HG02763 (cell line): ENCODE results near the gene APBB3.

Experiments used
- ATAC-seq: cut with Tn5 transposase; IDR thresholded peaks from one replicate; pipeline ENCODE4 v1.9.1; 2021; ENCODE audit warnings: mild to moderate bottlenecking, moderate library complexity; ENCODE audit not compliant: unreplicated experiment

APBB3 gene

GRCh38 chr5:140576776-140577201, 12.4 kb upstream of the APBB3 start:
- ATAC-seq: no peak

GRCh38 chr5:140575309-140575708, 10.9 kb upstream of the APBB3 start:
- no peak for ATAC-seq

GRCh38 chr5:140574165-140574564, 9.8 kb upstream of the APBB3 start:
- no peak for ATAC-seq

GRCh38 chr5:140573683-140574082, 9.3 kb upstream of the APBB3 start:
- no peak for ATAC-seq

GRCh38 chr5:140571105-140571504, 6.7 kb upstream of the APBB3 start:
- no peak for ATAC-seq

DNA sequence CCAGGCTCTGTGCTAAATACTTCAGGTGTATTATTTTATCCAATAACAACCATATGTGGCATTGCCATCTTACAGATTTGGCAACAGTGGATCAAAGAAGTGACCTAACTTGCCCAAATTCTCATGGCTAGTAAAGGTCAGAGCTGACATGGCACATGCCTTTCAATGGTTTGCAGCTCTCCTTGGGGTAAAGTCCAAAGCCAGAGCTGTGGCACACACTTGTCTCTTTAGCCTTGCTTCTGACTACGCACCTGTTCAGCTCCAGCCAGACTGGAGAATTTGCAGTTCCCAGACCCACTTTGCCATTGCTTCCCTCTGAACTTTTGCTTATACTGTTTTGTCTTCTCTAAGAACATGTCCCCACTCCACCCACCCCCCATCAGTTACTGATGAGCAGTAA, 6.1 kb upstream of the APBB3 start:
- no peak for ATAC-seq

- ATAC-seq: no peak
Measured at GRCh38 chr5:140570058-140570457, 5.7 kb upstream of the APBB3 start.

GRCh38 chr5:140569197-140569596, 4.8 kb upstream of the APBB3 start:
- no peak for ATAC-seq

- no peak for ATAC-seq
Measured at GRCh38 chr5:140568443-140569063, 4.2 kb upstream of the APBB3 start.

DNA sequence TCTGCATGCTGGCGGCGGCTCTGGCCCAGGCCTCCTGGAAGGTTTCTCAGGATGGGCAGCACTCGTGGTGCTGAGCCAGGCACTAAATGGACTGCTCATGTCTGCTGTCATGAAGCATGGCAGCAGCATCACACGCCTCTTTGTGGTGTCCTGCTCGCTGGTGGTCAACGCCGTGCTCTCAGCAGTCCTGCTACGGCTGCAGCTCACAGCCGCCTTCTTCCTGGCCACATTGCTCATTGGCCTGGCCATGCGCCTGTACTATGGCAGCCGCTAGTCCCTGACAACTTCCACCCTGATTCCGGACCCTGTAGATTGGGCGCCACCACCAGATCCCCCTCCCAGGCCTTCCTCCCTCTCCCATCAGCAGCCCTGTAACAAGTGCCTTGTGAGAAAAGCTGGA, 3.5 kb upstream of the APBB3 start:
- ATAC-seq: no peak

DNA sequence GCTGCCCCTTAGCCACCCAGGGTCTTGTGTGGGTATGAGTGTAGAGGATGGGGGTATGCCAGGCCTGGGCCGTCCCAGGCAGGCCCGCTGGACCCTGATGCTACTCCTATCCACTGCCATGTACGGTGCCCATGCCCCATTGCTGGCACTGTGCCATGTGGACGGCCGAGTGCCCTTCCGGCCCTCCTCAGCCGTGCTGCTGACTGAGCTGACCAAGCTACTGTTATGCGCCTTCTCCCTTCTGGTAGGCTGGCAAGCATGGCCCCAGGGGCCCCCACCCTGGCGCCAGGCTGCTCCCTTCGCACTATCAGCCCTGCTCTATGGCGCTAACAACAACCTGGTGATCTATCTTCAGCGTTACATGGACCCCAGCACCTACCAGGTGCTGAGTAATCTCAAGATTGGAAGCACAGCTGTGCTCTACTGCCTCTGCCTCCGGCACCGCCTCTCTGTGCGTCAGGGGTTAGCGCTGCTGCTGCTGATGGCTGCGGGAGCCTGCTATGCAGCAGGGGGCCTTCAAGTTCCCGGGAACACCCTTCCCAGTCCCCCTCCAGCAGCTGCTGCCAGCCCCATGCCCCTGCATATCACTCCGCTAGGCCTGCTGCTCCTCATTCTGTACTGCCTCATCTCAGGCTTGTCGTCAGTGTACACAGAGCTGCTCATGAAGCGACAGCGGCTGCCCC, 2.9 kb upstream of the APBB3 start:
- no peak for ATAC-seq

DNA sequence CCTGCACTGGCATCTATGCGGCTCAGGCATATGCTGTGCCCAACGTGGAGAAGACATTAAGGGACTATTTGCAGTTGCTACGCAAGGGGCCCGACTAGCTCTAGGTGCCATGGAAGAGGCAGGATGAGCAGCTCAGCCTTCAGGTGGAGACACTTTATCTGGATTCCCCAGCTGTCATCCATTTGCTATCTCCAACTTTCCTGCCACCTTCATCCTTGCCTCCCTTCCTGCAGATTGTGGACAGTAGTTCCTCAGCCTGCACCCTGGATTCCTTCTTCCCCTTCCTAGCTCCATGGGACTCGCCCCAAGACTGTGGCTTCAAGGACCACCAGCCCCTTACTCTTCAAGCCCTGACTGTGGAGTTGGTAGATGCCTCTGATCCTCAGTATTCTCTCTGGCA, 2.3 kb upstream of the APBB3 start:
- ATAC-seq: no peak

DNA sequence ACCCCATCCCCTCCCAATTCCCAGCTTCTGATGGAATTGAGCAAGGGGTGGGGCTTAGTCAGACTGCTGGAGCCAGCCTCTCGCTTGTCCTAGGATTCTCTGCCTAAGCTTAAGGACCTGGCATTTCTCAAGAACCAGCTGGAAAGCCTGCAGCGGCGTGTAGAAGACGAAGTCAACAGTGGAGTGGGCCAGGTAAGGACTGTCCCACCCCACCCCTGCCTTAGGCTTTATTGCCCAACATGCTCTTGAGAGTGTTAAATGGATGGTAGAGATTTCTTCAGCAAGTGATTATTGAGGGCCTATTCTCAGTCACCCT, 1.3 kb upstream of the APBB3 start:
- no peak for ATAC-seq

DNA sequence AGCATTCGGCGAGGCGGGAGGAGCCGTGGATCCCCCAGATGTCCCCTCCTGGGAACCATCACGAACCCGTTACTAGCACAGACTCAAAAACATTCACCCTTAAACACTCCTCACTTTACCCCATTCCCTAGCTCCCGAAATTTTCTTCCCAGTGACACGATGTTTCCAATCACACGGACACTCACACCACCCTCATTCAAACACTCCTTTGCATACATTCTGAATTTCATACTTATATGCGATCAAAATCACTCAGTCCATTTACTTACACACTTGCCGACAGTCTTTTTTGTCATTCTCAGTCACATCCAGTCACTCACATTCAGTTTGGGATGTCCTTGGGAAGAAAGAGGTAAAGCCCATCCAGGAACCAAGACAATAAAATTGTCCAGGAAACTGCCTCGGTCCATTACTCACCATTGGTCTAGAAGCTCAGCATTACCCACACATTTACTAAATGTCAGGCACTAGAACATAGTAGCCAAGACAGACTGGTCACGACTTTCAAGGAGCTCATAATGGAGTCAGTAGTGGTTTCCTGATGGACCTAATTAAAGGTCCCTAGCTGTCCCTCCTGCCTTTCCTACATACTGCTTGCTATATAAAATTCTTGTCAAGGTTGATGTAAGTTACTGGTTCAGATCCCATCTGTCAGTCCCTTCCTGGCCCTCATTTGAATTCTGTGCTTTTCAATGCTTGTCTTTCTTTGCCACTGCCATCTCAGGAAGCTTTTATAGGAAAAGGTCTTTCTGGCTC, 804 bp upstream of the APBB3 start:
- no peak for ATAC-seq

DNA sequence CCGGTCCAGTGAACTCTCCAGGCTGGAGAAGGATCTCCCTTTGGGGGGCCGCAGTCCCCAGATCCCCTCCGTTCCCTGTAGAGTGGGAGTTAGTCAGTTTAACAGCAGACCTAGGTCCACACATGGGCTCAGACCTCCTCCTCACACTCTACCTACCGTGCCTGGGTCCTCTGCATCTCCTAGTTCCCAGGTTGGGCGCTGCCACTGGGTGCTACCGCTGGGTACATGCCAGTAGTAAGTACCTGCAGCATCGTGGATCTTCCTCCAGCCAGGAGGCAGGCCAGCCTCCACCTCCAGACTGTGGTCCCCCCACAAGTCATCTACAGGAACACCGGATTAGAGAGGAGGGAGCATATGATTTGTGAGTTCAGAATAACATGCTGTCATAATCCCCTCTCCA, 802 bp downstream of the APBB3 start:
- ATAC-seq: no peak

DNA sequence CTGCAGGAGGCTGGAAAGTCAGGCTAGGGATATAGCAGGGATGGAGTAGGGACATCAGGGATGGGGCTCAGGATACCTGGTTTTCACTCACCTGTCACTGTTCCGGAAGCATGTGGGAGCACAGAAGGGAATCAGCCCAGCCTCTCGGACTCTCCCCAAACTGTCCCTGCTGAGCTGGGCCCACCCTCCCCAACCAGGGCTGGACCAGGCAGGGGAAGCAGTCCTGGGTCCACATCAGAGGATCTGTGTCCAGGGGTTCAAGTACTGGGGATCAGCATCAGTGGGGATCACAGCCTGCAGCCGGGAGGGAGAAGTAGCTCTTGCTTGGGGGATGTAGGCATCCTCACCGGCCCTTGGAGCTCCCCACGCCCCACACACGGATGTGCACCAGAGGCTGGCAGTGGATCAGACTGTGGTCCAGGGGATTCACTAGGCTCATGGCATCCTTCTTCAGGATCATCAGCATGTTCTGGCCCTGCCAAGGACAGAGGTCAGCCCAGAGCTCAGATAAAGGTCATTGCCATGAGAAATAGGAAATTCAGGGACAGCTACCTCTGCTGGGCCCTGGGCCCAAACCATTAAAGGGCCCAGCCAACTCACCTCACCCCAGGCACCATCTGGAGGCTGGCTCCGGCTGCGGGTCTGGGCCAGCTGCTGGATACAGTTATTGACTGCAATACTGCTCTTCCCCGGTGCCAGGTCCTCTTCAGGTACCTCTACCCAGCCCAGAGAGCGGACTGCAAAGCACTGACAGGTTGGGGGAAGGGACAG, 2.5 kb downstream of the APBB3 start:
- ATAC-seq: no peak

- no peak for ATAC-seq
Measured at GRCh38 chr5:140560227-140560626, 4.2 kb downstream of the APBB3 start.

DNA sequence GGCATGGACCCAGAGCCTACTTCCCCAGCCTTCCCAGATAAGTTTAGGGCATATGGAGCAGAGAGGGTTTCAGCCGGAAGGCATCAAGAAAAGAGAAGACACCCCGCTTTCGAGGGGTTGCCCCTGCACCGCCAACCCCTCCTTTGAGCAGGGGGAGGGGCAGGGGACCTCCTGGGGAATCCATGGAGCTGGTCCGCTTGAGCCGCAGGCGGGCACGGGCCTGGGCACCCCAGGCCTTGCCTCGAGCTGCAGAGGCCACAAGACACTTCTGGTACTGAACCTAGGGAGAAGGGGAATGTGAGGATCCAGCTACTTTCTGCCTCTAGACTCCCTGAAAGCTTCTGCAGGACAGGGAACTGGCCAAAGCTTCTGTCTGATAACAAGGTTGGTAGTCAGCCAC, 5.9 kb downstream of the APBB3 start:
- no peak for ATAC-seq

GRCh38 chr5:140557965-140558364, 6.4 kb downstream of the APBB3 start:
- no peak for ATAC-seq

DNA sequence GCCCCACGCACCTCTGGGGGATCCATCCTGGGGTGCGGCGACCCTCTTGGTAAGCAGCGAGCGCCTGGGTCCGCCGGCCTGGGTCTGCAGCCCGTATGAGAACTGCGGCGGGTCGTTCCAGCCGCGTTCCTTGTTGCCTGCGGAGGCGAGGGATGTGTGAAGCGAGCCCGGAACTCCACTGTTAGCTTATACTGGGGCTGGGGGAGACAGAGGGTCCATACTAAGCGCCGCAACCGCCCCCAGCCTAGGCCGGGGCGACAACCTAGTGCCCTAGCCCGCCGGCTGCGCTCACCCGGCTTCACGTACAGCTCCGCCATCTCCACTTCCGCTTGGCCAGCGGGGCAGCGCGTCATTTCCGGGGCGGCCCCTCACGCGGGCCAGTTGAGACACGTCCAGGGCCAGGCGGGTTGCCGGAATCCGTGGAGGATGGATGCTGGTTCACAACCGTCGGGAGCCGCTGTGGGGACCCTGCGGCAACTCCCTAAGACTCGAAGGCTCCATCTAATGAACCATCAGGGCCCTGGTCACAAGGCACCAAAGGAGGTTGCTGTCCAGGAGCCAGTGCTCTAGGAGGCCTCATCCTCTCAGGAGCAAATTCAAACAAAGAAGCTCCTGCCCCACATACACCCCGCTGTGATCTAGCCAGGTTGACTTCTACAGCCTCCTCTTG, 7.1 kb downstream of the APBB3 start, which contains the start of gene SRA1:
Gene SRA1, minus strand, starts transcription at position 338 of the 670 bp plus-strand sequence. Its CDS starts 21 bp downstream, at position 317.
- peak; percentile 96 for ATAC-seq

DNA sequence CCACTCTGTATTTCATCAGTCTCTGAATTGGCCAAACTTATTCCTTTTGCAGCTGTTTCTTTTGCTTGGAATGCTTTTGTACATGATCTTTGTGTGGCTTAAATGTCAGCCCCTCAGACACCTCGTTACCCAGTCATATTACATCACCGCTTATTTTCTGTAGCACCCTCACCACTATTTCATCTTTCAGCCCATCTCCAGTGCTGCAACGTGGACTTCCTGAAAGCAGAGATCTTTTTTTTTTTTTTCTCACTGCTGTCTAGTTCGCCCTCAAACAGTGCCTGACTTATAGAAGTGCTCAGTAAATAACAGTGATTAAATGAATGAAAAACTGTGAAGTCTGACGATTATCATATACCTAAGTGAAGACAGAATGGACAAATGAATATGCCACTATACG, 8.0 kb downstream of the APBB3 start:
- no peak for ATAC-seq
